ENCODE data around the gene DOCK1.

DOCK1 gene

DNA sequence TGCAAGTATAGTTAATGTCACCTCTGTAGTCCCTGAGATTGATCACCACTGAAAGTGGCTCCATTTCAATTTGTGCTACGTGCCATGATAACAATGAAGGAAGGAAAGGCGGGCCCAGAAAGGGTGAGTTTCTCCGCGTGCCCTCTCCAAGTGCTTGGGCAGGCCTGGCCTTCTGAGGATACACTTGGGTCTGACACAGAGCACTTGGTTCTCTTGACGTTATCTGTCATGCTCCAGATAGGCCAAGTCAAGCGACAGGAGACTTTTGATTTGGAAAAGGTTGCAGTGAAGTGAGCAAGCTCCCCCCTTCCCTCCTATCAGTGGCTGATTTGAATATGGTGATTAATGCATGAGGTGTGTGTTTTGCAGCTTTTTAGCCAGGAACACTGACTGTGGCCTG, 452.0 kb downstream of the DOCK1 start:
- DNase-seq (ENCODE audit: low read depth): no peak

GRCh38 chr10:127358337-127358736, 453.1 kb downstream of the DOCK1 start:
- no peak for DNase-seq (ENCODE audit: low read depth)

DNA sequence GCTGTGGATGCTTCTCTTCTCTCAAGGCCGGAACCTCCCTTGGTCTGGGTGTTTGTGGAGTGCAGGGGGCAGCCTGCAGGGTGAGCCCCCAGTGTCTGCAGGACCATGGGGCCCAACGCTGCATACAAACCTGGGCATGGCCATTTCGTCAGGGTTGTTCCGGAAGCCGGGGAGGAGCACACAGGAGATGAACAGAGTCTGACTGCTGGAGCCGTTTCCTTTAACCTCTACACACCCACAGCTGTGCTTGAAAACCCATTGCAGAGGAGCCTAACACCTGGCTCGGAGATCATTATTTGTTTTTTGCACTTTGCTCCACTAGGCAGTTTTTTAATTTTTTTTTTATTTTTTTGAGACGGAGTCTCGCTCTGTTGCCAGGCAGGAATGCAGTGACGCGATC, 458.8 kb downstream of the DOCK1 start:
- no peak for DNase-seq (ENCODE audit: low read depth)

DNA sequence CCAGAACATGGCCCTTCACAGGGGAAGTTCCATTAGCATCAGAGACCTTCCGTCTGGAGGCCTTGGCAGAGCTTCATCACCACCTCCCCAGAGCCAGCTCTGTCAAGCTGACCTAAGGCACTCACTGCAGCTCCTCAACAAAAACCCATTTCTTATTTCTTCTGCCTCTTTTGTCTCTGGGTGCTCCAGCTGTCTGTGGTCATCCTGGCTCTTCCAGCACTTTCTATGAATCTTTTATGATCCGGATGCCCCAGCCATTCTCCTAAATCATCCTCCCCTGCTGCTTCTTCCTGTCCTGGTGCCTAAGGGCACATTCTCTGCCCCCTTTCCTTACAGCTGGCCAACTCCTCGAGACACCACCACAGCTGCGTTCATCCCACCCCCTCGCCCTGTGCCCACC, 462.9 kb downstream of the DOCK1 start:
- no peak for DNase-seq (ENCODE audit: low read depth)

GRCh38 chr10:127368929-127369328, 463.7 kb downstream of the DOCK1 start:
- no peak for DNase-seq (ENCODE audit: low read depth)

- no peak for DNase-seq (ENCODE audit: low read depth)
Observed at GRCh38 chr10:127370601-127371000, 465.4 kb downstream of the DOCK1 start.

GRCh38 chr10:127372361-127372760, 467.1 kb downstream of the DOCK1 start:
- no peak for DNase-seq (ENCODE audit: low read depth)

DNA sequence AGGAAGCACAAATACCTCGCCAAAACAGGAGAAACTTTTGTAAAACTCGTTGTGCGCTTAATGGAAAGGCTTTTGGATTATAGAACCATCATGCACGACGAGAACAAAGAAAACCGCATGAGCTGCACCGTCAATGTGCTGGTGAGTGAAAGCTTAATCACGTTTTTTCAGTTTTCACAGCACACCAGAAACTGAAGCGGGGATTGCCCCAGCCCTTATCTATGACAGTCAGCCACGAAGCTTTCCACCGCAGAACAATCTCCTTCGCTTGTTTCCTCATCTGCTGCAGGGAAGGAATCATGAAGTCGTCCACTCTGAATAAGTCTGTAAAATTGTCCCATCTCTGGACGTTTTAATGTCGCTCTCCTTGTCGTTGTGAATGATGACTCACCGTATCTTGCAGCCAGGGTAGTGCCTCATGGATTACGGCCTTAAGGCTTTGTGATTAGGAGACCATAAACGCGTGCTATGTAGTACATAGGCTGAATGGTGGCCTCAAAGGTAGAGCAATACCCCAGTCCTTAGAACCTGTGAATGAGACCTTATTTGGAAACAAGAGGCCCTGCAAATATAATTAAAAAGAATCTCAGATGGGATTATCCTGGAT, 468.9 kb downstream of the DOCK1 start:
- no peak for DNase-seq (ENCODE audit: low read depth)

DNA sequence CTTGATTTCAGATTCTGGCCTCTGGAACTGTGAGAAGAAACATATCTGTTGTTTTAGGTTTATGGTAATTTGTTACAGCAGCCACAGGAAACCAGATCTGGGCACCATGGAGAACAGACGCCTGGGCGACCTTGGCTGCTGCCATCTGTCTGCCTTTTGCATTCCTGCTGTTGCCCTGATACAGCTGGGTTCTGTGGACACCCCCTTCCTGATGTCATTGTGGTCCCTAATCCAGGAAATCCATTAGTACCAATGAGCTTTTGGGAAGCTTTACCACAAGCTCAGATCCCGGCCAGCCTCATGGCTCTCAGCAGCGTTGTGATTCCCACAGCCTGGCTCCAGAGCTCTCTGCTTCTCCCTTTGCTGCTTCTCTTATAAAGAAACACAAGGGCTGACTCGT, 469.7 kb downstream of the DOCK1 start:
- DNase-seq (ENCODE audit: low read depth): no peak

DNA sequence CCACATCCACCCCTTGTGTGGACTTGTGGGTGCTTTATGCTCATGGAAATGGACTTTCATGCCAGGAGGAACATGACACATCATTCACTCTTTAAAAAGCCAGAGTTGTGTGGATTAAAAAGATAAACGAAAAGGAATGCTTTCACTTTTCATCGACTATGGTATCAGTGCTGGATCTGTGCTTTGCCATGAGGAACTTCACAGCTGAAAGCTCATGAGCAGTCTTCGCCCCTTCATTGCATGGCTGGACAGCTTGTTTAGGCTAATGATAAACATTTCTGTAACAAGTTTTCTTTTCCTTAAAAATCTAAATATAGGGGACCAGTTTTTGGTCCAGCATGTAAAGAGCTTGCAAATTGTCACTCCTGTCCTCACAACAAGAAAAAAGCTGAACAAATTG, 470.2 kb downstream of the DOCK1 start:
- no peak for DNase-seq (ENCODE audit: low read depth)

DNA sequence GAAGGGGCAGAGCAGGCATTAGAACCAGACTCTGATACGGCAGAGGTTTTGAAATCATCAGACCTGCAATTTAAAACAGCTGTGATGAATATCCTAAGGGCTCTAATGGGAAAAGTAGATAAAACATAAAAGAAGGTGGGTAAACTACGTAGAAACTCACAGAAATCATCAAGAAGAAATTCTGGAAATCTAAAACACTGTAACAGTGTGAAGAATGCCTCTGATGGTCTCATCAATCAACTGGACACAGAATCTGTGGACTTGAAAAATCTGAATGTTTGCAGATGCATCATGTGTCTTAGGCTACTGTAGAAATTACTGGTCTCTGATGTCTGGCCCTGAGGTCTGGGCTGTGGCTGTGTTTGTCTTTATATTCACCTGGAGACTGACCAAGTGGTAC, 470.8 kb downstream of the DOCK1 start:
- DNase-seq (ENCODE audit: low read depth): no peak

- DNase-seq (ENCODE audit: low read depth): no peak
Observed at GRCh38 chr10:127378628-127379027, 473.4 kb downstream of the DOCK1 start.

GRCh38 chr10:127384532-127384931, 479.3 kb downstream of the DOCK1 start:
- no peak for DNase-seq (ENCODE audit: low read depth)

GRCh38 chr10:127385066-127385465, 479.8 kb downstream of the DOCK1 start:
- no peak for DNase-seq (ENCODE audit: low read depth)

DNA sequence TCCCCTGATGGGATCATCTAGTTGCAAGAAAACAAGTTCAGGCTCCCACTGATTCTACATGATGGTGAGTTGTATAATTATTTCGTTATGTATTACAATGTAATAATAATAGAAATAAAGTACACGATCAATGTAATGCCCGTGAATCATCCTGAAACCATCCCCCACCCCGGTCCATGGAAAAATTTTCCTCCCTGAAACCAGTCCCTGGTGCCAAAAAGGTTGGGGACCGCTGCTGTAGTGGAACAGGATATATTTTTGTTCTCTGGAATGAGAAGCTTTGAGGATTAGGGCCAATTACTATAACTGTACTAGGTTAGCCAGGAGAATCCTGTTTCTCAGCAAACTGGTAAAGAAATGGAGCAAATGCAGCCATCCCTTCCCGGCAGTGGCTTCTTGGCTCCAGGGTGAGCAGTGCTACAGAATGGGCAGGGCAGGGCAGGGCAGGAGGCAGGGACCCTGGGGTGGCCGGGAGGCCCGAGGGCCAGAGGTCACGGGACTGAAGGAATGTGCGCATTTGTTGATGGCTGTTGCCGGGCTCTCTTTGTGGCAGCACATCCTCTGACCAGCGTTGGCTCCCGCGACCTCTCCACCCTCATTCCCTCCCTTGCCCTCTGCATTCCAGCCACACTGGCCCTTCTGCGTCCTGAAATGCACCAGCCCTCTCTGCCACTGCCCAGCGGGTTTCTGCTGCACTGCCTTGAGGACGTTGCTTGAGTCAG, 481.5 kb downstream of the DOCK1 start:
- no peak for DNase-seq (ENCODE audit: low read depth)

DNA sequence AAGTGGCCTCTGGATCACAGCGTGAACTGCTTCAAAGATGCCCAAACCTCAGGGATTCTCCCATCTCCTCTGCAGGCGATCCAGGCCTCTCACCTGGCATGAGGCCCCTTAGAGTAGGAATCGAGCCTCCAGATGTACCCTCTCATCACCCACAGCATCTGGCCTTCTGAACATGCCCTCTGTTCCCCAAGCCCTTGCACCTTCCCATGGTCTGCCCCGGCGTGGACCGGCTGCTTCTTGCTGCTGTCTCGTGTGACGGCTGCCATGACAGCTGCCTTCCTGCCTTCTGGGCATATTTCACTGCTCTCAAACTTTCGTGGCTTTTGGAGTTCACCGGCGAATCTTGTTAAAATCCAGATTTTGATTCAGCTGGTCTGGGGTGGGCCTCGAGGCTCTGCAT, 486.6 kb downstream of the DOCK1 start:
- no peak for DNase-seq (ENCODE audit: low read depth)

DNA sequence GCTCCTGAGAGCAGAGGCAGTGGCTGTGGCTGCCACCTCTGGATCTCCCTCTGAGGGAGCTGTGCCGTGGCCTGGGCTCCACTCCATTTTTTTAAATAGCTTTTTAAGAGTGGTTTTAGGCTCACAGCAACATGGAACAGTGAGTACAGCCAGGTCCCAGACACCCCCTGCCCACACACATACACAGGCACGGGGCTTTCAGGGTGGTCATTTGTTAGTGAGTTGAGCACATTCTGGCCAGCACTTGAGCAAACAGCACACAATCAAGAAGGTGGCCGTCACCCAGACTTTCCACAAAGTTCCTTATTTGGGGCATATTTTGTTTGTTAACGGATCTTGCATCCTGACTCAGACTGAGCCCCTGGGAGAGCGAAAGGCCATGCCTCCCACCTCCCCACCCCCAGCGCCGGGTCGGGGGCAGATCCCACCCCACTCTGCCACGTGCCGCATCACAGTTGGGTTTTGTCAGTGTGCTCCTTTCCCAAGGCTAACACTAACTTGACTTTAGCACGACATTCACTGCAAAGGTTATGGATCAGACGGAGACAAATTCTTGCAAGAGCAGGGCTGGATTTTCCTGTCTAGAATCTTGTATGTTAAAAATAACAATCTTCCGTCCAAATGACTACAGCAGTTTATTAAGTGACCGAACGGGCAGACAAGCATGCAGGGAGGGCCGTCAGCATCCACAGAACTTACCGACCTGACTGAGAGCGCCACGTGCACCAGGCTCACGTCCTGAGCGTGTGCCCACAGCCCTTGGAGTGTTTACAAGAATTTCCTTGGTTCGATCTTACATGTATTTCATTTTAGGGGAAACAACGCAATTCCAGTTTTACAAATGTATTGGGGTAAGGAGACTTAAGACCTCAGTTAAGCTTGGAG, 487.4 kb downstream of the DOCK1 start:
- no peak for DNase-seq (ENCODE audit: low read depth)

DNA sequence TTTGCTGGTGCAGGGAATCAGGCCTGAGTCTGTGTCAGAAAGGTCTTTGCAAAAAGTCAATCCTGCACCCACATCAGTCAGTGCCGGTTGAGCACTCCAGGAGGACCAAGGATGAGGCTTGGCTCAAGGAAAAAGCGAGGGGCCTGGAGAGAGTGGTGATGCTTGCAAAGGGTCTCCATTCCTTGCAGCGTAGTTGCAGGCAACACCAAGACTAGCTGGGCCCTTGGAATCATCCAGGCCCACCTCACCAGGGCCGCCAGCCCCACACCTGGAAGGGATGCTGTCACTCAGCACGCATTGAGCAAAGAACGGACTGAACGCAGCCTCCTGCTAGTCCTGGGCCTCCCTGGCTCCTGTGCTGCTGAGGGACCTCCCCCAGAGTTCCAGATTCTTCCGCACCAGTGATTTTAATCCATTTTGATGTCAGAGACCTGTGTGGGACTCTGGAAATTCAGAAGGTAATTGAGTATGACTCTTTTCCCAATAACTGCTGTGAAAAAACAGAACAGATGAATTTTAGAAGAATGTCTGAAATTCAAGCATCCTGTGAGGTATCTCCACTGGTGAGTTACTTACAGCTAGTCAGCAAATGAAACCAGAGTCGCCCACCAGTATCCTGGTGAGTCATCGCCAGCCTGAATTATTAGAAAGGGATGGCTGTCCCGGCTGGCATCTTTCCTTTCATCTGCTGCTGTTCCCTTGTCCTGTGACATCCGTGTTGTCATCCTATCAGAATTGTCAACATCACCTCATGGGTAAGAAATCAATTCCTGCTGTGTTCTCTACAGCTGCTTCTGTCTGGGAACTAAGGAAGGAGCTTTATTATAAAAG, 493.1 kb downstream of the DOCK1 start:
- no peak for DNase-seq (ENCODE audit: low read depth)

DNA sequence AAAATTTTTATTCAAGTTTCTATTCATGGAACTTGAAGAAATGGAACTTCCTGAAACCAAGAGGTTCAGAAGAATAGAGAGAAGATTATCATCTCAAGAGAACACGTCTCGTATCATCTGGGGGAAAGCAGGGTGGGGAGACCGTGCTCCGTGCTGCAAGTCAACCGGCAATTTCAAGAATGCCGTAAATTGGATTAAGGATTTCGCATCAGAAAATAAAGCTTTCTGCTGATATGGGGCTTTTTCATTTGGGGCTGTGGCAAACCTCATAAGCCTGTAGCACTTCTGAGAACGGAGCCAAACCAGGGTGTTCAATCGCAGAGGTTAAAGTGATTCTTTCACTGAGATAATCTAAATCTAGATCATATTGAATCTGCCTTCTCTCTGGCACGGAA, 493.7 kb downstream of the DOCK1 start:
- no peak for DNase-seq (ENCODE audit: low read depth)

- DNase-seq (ENCODE audit: low read depth): no peak
Observed at GRCh38 chr10:127399668-127400067, 494.4 kb downstream of the DOCK1 start.

DNA sequence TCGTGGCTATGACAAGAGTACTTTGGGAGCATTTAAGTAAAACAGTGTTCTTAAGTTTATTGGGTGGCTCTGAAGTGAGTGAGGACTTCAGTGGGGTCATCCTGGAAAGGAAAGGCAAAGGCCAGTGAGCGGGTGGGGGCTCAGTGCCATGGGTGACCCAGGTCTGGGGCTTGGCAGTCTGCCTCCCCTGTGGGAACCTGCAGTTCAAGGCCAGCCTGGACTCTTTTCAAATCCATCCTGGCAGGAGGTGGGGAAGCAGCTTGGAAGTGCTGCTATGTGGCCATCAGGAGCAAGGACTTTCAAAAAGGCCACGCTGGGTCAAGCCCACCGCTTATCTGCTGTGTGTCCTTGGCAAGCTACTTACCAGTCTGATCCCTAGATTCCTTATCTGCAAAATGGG, 495.0 kb downstream of the DOCK1 start:
- DNase-seq (ENCODE audit: low read depth): no peak
